Central memory CD8-positive, alpha-beta T cell (primary cell): ENCODE results near the gene USP11.
A peak's percentile ranks its signal among the peaks of the same experiment; 100 is the strongest.

Experiments
- ATAC-seq: fragments of 150-1000 bp; cut with Tn5 transposase; replicated peaks from 2 replicates; pipeline ENCODE4 v1.10.0; 2022; ENCODE audit warnings: mild to moderate bottlenecking, moderate FRiP score, moderate number of reproducible peaks; ENCODE audit not compliant: poor library complexity, severe bottlenecking; ENCODE audit errors: extremely low read depth
- DNase-seq, 2 donors: peaks; one replicate each; pipeline ENCODE4 v3.0.0; 2021; ENCODE audit warnings: low spot score in 2 of 2
- H3K27ac Mint-ChIP-seq: one replicate; pipeline ENCODE4 v1.8.0; 2022; ENCODE audit warnings: low read depth, mild to moderate bottlenecking, moderate library complexity, mixed read lengths
- H3K27me3 Mint-ChIP-seq: one replicate; pipeline ENCODE4 v1.8.0; 2022; ENCODE audit warnings: mixed read lengths
- H3K36me3 Mint-ChIP-seq: one replicate; pipeline ENCODE4 v1.8.0; 2022; ENCODE audit warnings: mild to moderate bottlenecking, moderate library complexity, mixed read lengths; ENCODE audit not compliant: insufficient read depth
- H3K4me1 Mint-ChIP-seq: one replicate; pipeline ENCODE4 v1.8.0; 2022; ENCODE audit warnings: mixed read lengths
- H3K4me3 Mint-ChIP-seq: one replicate; pipeline ENCODE4 v1.8.0; 2022; ENCODE audit warnings: mild to moderate bottlenecking, moderate library complexity, mixed read lengths
- H3K9me3 Mint-ChIP-seq: one replicate; pipeline ENCODE4 v1.8.0; 2022; ENCODE audit warnings: mixed read lengths

The USP11 gene

GRCh38 chrX:47209508-47210238 lies 23.1 kb upstream of the USP11 start:
- Mint-ChIP-seq H3K9me3 (no peaks in the 10 kb centered on the region), H3K4me1 (no peaks in the 10 kb centered on the region), H3K4me3 (no peak overlapping the region), H3K36me3 (peaks cover 52% of the 10 kb centered on the region), H3K27ac (no peak overlapping the region), H3K27me3 (no peaks in the 10 kb centered on the region)
- no peak for ATAC-seq
- no peak for DNase-seq

- no peaks in the 10 kb centered on the region for H3K9me3 Mint-ChIP-seq
- no peaks in the 10 kb centered on the region for H3K4me1 Mint-ChIP-seq
- H3K4me3 Mint-ChIP-seq: no peak overlapping the region
- no peaks in the 10 kb centered on the region for H3K27me3 Mint-ChIP-seq
- no peak for ATAC-seq
- no peak for DNase-seq
- peaks cover 48% of the 10 kb centered on the region for H3K36me3 Mint-ChIP-seq
- H3K27ac Mint-ChIP-seq: no peak overlapping the region
These were observed 22.0 kb upstream of the USP11 start for GRCh38 chrX:47210661-47211425.

GRCh38 chrX:47212381-47213293 lies 20.2 kb upstream of the USP11 start:
- DNase-seq (no peak), ATAC-seq (no peak)
- H3K9me3 Mint-ChIP-seq: no peaks in the 10 kb centered on the region
- H3K4me3 Mint-ChIP-seq: no peak overlapping the region
- no peak overlapping the region for H3K27ac Mint-ChIP-seq
- H3K27me3 Mint-ChIP-seq: no peaks in the 10 kb centered on the region
- peaks cover 16% of the 10 kb centered on the region for H3K4me1 Mint-ChIP-seq
- H3K36me3 Mint-ChIP-seq: peaks cover 43% of the 10 kb centered on the region

- no peaks in the 10 kb centered on the region for H3K9me3 Mint-ChIP-seq
- no peaks in the 10 kb centered on the region for H3K27me3 Mint-ChIP-seq
- H3K36me3 Mint-ChIP-seq: peaks cover 46% of the 10 kb centered on the region
- no peak overlapping the region for H3K4me3 Mint-ChIP-seq
- no peak overlapping the region for H3K27ac Mint-ChIP-seq
- DNase-seq (no peak), ATAC-seq (no peak)
- peaks cover 23% of the 10 kb centered on the region for H3K4me1 Mint-ChIP-seq
These were observed 18.3 kb upstream of the USP11 start for GRCh38 chrX:47214435-47215077.

GRCh38 chrX:47215291-47215900 lies 17.4 kb upstream of the USP11 start:
- ATAC-seq (no peak), DNase-seq (no peak)
- Mint-ChIP-seq H3K27me3 (no peaks in the 10 kb centered on the region), H3K4me3 (no peak overlapping the region), H3K27ac (no peak overlapping the region), H3K36me3 (peaks cover 42% of the 10 kb centered on the region), H3K4me1 (peaks cover 31% of the 10 kb centered on the region), H3K9me3 (no peaks in the 10 kb centered on the region)

GRCh38 chrX:47216393-47216925 lies 16.4 kb upstream of the USP11 start:
- Mint-ChIP-seq H3K27ac (peak overlapping the region; percentile 99), H3K4me1 (peaks cover 38% of the 10 kb centered on the region), H3K36me3 (peaks cover 38% of the 10 kb centered on the region), H3K9me3 (no peaks in the 10 kb centered on the region), H3K27me3 (no peaks in the 10 kb centered on the region), H3K4me3 (peak overlapping the region; percentile 91)
- no peak for ATAC-seq
- no peak for DNase-seq

- Mint-ChIP-seq H3K36me3 (peaks cover 34% of the 10 kb centered on the region), H3K27me3 (no peaks in the 10 kb centered on the region), H3K4me1 (peaks cover 43% of the 10 kb centered on the region), H3K4me3 (peak overlapping the region; percentile 91), H3K9me3 (no peaks in the 10 kb centered on the region), H3K27ac (peak overlapping the region; percentile 99)
- DNase-seq: no peak
- no peak for ATAC-seq
These were observed 15.5 kb upstream of the USP11 start for GRCh38 chrX:47217121-47217851.

- DNase-seq (peak; percentile 89 to 96), ATAC-seq (peak; percentile 85)
- Mint-ChIP-seq H3K4me3 (peak overlapping the region; percentile 91), H3K36me3 (peaks cover 34% of the 10 kb centered on the region), H3K4me1 (peaks cover 49% of the 10 kb centered on the region), H3K9me3 (no peaks in the 10 kb centered on the region), H3K27me3 (no peaks in the 10 kb centered on the region), H3K27ac (peak overlapping the region; percentile 99)
These were observed 14.9 kb upstream of the USP11 start for GRCh38 chrX:47217852-47218279.

GRCh38 chrX:47218280-47218919 lies 14.4 kb upstream of the USP11 start, which contains the start of gene CDK16:
Gene CDK16, plus strand, starts transcription at chrX:47218681. Its CDS starts 4,877 bp downstream, at chrX:47223558.
- H3K27me3 Mint-ChIP-seq: no peaks in the 10 kb centered on the region
- ATAC-seq: peak; percentile 35
- no peaks in the 10 kb centered on the region for H3K9me3 Mint-ChIP-seq
- peak within 1 kb of the TSS; percentile 91 for H3K4me3 Mint-ChIP-seq
- H3K4me1 Mint-ChIP-seq: peaks cover 49% of the 10 kb centered on the region
- peak in 1 of 2 donors; percentile 52 for DNase-seq
- H3K27ac Mint-ChIP-seq: peak within 1 kb of the TSS; percentile 99
- H3K36me3 Mint-ChIP-seq: peaks cover 30% of the 10 kb centered on the region

GRCh38 chrX:47218920-47219815 lies 13.6 kb upstream of the USP11 start:
- Mint-ChIP-seq H3K4me3 (peak overlapping the region; percentile 91), H3K27ac (peak overlapping the region; percentile 99), H3K9me3 (no peaks in the 10 kb centered on the region), H3K4me1 (peaks cover 49% of the 10 kb centered on the region), H3K27me3 (no peaks in the 10 kb centered on the region), H3K36me3 (peaks cover 24% of the 10 kb centered on the region)
- ATAC-seq: no peak
- peak in 1 of 2 donors; percentile 15 for DNase-seq
